ENCODE measurements around the gene ZNF346. TPM values are rescaled to one million over a fixed set of nuclear protein-coding genes. Genes with fewer than 3 reads are reported as not detected.

ZNF346 gene
- total and polyA plus RNA-seq, 2 of the 13 experiments (the other 11 are each of a cell fraction or from before 2014, with no cell fraction given): 8.6 to 19.4 TPM

DNA sequence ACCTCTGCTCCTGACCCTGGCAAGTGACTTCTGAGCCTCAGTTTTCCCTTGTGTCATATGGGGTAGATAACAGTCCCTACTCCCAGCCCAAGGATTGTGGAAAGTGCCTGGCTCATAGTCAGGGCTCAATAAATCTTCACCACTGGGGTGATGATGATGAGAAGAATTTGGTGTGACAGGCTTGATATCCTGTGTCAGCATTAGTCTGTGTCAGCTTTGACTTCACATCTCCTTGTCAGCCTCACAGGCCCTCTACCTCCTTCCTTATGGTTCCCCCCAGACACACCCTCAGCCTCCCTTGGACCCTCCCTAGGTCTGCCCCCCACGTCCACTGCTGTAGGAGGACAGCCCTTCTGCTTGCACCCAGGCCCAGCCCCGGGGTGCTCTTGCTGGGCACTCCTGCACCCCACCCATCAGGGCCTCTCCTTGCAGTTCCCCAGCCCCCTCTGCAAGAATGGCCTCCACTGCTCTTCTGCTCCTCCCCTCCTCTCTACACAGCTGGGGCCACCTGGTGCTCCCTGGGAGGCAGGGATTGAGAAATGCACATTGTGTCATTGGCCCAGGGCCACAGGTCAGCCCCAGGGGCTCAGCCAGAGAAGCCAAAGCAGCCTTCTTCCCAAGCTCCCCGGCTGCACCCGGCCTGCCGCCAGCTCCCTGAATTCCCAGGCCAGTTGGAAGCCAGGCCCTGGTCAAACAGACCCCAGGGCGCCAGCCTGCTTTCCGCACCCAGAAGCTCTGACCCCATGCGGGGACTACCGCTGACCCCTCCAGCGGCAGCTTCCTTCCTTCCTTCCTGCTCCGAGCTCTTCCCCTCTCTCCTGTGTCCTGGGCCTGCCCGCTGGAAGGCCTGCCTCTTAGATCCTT, 72.0 kb downstream of the ZNF346 start (continued):
- TF ChIP-seq ZFP91 (CRISPR knock-in tag; IDR thresholded peaks at IDR 0.05; ENCODE audit: borderline replicate concordance) (peak; percentile 59; the same call in 1 of the 2 replicates), AGO1 (IDR thresholded peaks at IDR 0.05; ENCODE audit: low read depth, low read length, poor library complexity, severe bottlenecking) (no peak), ZNF251 (CRISPR knock-in tag; IDR thresholded peaks at IDR 0.05) (no peak), TERF1 (CRISPR knock-in tag; IDR thresholded peaks at IDR 0.05) (no peak), SUZ12 (IDR thresholded peaks at IDR 0.05; ENCODE audit: low read depth, low read length) (no peak), CERS6 (CRISPR knock-in tag; IDR thresholded peaks at IDR 0.05) (no peak), ZNF34 (CRISPR knock-in tag; IDR thresholded peaks at IDR 0.05; ENCODE audit: borderline replicate concordance) (peak; percentile 56; the same call in 1 of the 2 replicates), ZNF280B (CRISPR knock-in tag; IDR thresholded peaks at IDR 0.05; ENCODE audit: borderline replicate concordance) (no peak), ZNF180 (CRISPR knock-in tag; IDR thresholded peaks at IDR 0.05; ENCODE audit: borderline replicate concordance, low read depth) (no peak), MBD4 (IDR thresholded peaks at IDR 0.05; ENCODE audit: borderline replicate concordance, low read length) (no peak), GABPA (IDR thresholded peaks at IDR 0.05; ENCODE audit: low read depth, low read length) (no peak), GABPA (CRISPR knock-in tag; IDR thresholded peaks at IDR 0.05; ENCODE audit: low read depth) (no peak), ZKSCAN5 (CRISPR knock-in tag; IDR thresholded peaks at IDR 0.05) (no peak), FOSL2 (CRISPR knock-in tag; IDR thresholded peaks at IDR 0.05) (peak; percentile 64), MTF2 (CRISPR knock-in tag; IDR thresholded peaks at IDR 0.05; ENCODE audit: borderline replicate concordance) (no peak), SKI (IDR thresholded peaks at IDR 0.05; ENCODE audit: partially characterized antibody) (no peak), PHF5A (CRISPR knock-in tag; IDR thresholded peaks at IDR 0.05; ENCODE audit: low read depth, unreplicated experiment) (peak; percentile 86)
- TF ChIP-seq, protein P1, sequence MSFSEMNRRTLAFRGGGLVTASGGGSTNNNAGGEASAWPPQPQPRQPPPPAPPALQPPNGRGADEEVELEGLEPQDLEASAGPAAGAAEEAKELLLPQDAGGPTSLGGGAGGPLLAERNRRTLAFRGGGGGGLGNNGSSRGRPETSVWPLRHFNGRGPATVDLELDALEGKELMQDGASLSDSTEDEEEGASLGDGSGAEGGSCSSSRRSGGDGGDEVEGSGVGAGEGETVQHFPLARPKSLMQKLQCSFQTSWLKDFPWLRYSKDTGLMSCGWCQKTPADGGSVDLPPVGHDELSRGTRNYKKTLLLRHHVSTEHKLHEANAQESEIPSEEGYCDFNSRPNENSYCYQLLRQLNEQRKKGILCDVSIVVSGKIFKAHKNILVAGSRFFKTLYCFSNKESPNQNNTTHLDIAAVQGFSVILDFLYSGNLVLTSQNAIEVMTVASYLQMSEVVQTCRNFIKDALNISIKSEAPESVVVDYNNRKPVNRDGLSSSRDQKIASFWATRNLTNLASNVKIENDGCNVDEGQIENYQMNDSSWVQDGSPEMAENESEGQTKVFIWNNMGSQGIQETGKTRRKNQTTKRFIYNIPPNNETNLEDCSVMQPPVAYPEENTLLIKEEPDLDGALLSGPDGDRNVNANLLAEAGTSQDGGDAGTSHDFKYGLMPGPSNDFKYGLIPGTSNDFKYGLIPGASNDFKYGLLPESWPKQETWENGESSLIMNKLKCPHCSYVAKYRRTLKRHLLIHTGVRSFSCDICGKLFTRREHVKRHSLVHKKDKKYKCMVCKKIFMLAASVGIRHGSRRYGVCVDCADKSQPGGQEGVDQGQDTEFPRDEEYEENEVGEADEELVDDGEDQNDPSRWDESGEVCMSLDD (CRISPR knock-in tag; IDR thresholded peaks at IDR 0.05; ENCODE audit: borderline replicate concordance): no peak
- TF ChIP-seq, protein P2, sequence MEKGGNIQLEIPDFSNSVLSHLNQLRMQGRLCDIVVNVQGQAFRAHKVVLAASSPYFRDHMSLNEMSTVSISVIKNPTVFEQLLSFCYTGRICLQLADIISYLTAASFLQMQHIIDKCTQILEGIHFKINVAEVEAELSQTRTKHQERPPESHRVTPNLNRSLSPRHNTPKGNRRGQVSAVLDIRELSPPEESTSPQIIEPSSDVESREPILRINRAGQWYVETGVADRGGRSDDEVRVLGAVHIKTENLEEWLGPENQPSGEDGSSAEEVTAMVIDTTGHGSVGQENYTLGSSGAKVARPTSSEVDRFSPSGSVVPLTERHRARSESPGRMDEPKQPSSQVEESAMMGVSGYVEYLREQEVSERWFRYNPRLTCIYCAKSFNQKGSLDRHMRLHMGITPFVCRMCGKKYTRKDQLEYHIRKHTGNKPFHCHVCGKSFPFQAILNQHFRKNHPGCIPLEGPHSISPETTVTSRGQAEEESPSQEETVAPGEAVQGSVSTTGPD (CRISPR knock-in tag; IDR thresholded peaks at IDR 0.05): peak; percentile 44; the same call in 1 of the 2 replicates
